Measurements from ENCODE around the gene MTARC1. TPM values are rescaled to one million over a fixed set of nuclear protein-coding genes. Genes with fewer than 3 reads are reported as not detected.
A peak's percentile ranks its signal among the peaks of the same experiment; 100 is the strongest.

MTARC1 gene
- under 1 TPM in 1 of 3 donors, not detected in 2; 0.37 TPM for polyA plus RNA-seq

- DNase-seq, result no peak
- Mint-ChIP-seq H3K27ac (no peak within 1 kb of the TSS), H3K36me3 (no peaks in the 10 kb centered on the region), H3K4me3 (peak within 1 kb of the TSS in 1 of 5 donors; percentile 12), H3K4me1 (no peaks in the 10 kb centered on the region), H3K9me3 (no peaks in the 10 kb centered on the region), H3K27me3 (ENCODE audit: low read depth in 3 of 3) (peaks cover 4 to 13% (median 8%) of the 10 kb centered on the region in 3 donors)
Observed at GRCh38 chr1:220786337-220787068, at the start of gene MTARC1. Gene MTARC1 (plus strand): TSS chr1:220786913. CDS start chr1:220786945, 32 bp downstream.

- Mint-ChIP-seq H3K36me3 (peaks cover 0 to 1% (median 0%) of the 10 kb centered on the region in 3 donors), H3K27me3 (ENCODE audit: low read depth in 3 of 3) (peaks cover 3 to 17% (median 6%) of the 10 kb centered on the region in 3 donors), H3K4me1 (no peaks in the 10 kb centered on the region)
Observed at GRCh38 chr1:220741349-220741748, 45.4 kb upstream of the MTARC1 start.

GRCh38 chr1:220741825-220742224, 44.9 kb upstream of the MTARC1 start:
- no peak for DNase-seq
- H3K4me3 Mint-ChIP-seq, result no peak overlapping the region
- no peaks in the 10 kb centered on the region for H3K9me3 Mint-ChIP-seq
- no peaks in the 10 kb centered on the region for H3K4me1 Mint-ChIP-seq
- peaks cover 0 to 4% (median 0%) of the 10 kb centered on the region in 3 donors for H3K36me3 Mint-ChIP-seq
- H3K27ac Mint-ChIP-seq, result no peak overlapping the region
- peaks cover 3 to 17% (median 4%) of the 10 kb centered on the region in 3 donors for H3K27me3 Mint-ChIP-seq (ENCODE audit: low read depth in 3 of 3)

More at GRCh38 chr1:220741349-220741748, 45.4 kb upstream of the MTARC1 start:
- Mint-ChIP-seq H3K9me3 (no peaks in the 10 kb centered on the region), H3K27ac (no peak overlapping the region), H3K4me3 (no peak overlapping the region)
- DNase-seq, result no peak

- Mint-ChIP-seq H3K9me3 (no peaks in the 10 kb centered on the region), H3K27me3 (ENCODE audit: low read depth in 3 of 3) (peaks cover 6 to 18% (median 6%) of the 10 kb centered on the region in 3 donors), H3K36me3 (peaks cover 0 to 4% (median 0%) of the 10 kb centered on the region in 3 donors), H3K4me1 (peaks cover 0 to 1% of the 10 kb centered on the region in 2 donors), H3K4me3 (no peak overlapping the region), H3K27ac (no peak overlapping the region)
- no peak for DNase-seq
Observed at GRCh38 chr1:220742520-220742919, 44.2 kb upstream of the MTARC1 start.

GRCh38 chr1:220746851-220747250, 39.9 kb upstream of the MTARC1 start:
- Mint-ChIP-seq H3K4me1 (peaks cover 12 to 13% of the 10 kb centered on the region in 2 donors), H3K27ac (no peak overlapping the region), H3K9me3 (no peaks in the 10 kb centered on the region), H3K4me3 (peak overlapping the region in 1 of 5 donors; percentile 2), H3K27me3 (ENCODE audit: low read depth in 3 of 3) (peaks cover 8 to 37% (median 9%) of the 10 kb centered on the region in 3 donors), H3K36me3 (peaks cover 0 to 4% (median 0%) of the 10 kb centered on the region in 3 donors)
- no peak for DNase-seq

- Mint-ChIP-seq H3K9me3 (no peaks in the 10 kb centered on the region), H3K4me1 (peaks cover 12 to 13% of the 10 kb centered on the region in 2 donors), H3K36me3 (peaks cover 0 to 4% (median 0%) of the 10 kb centered on the region in 3 donors), H3K4me3 (peak overlapping the region; percentile 72 to 85 (median 74)), H3K27me3 (ENCODE audit: low read depth in 3 of 3) (peaks cover 8 to 39% (median 13%) of the 10 kb centered on the region in 3 donors), H3K27ac (no peak overlapping the region)
- no peak for DNase-seq
Observed at GRCh38 chr1:220747437-220748088, 39.1 kb upstream of the MTARC1 start.

GRCh38 chr1:220748089-220748934, 38.4 kb upstream of the MTARC1 start, which contains the start of gene MTARC2:
Gene MTARC2 (plus strand): TSS chr1:220748322. CDS start chr1:220748532, 210 bp downstream.
- Mint-ChIP-seq H3K9me3 (no peaks in the 10 kb centered on the region), H3K4me3 (peak within 1 kb of the TSS; percentile 72 to 85 (median 74)), H3K36me3 (peaks cover 0 to 4% (median 0%) of the 10 kb centered on the region in 3 donors), H3K27ac (peak within 1 kb of the TSS in 1 of 6 donors; percentile 41), H3K27me3 (ENCODE audit: low read depth in 3 of 3) (peaks cover 8 to 38% (median 15%) of the 10 kb centered on the region in 3 donors), H3K4me1 (peaks cover 12 to 13% of the 10 kb centered on the region in 2 donors)
- DNase-seq, result peak; percentile 9 to 17 (median 9)

GRCh38 chr1:220748936-220749335, 37.8 kb upstream of the MTARC1 start:
- peaks cover 0 to 4% (median 0%) of the 10 kb centered on the region in 3 donors for H3K36me3 Mint-ChIP-seq
- H3K27me3 Mint-ChIP-seq (ENCODE audit: low read depth in 3 of 3), result peaks cover 8 to 33% (median 14%) of the 10 kb centered on the region in 3 donors
- H3K4me1 Mint-ChIP-seq, result peaks cover 12 to 13% of the 10 kb centered on the region in 2 donors

GRCh38 chr1:220750131-220750515, 36.6 kb upstream of the MTARC1 start:
- peaks cover 12 to 13% of the 10 kb centered on the region in 2 donors for H3K4me1 Mint-ChIP-seq
- peaks cover 0 to 4% (median 0%) of the 10 kb centered on the region in 3 donors for H3K36me3 Mint-ChIP-seq
- H3K9me3 Mint-ChIP-seq, result no peaks in the 10 kb centered on the region
- H3K27me3 Mint-ChIP-seq (ENCODE audit: low read depth in 3 of 3), result peaks cover 6 to 29% (median 12%) of the 10 kb centered on the region in 3 donors
- H3K4me3 Mint-ChIP-seq, result no peak overlapping the region
- DNase-seq, result no peak
- no peak overlapping the region for H3K27ac Mint-ChIP-seq

More at GRCh38 chr1:220748936-220749335, 37.8 kb upstream of the MTARC1 start:
- H3K4me3 Mint-ChIP-seq, result peak overlapping the region; percentile 57 to 83 (median 65)
- peak overlapping the region in 1 of 6 donors; percentile 41 for H3K27ac Mint-ChIP-seq
- no peak for DNase-seq
- no peaks in the 10 kb centered on the region for H3K9me3 Mint-ChIP-seq

GRCh38 chr1:220751111-220751510, 35.6 kb upstream of the MTARC1 start:
- H3K36me3 Mint-ChIP-seq, result peaks cover 0 to 4% (median 0%) of the 10 kb centered on the region in 3 donors
- H3K27me3 Mint-ChIP-seq (ENCODE audit: low read depth in 3 of 3), result peaks cover 7 to 30% (median 12%) of the 10 kb centered on the region in 3 donors
- no peaks in the 10 kb centered on the region for H3K9me3 Mint-ChIP-seq
- DNase-seq, result no peak
- H3K4me1 Mint-ChIP-seq, result peaks cover 12 to 13% of the 10 kb centered on the region in 2 donors
- no peak overlapping the region for H3K27ac Mint-ChIP-seq
- H3K4me3 Mint-ChIP-seq, result no peak overlapping the region

- no peak overlapping the region for H3K27ac Mint-ChIP-seq
- H3K4me3 Mint-ChIP-seq, result no peak overlapping the region
- no peaks in the 10 kb centered on the region for H3K9me3 Mint-ChIP-seq
Observed at GRCh38 chr1:220754212-220754917, 32.3 kb upstream of the MTARC1 start.

GRCh38 chr1:220754918-220755295, 31.8 kb upstream of the MTARC1 start:
- H3K27ac Mint-ChIP-seq, result no peak overlapping the region
- H3K9me3 Mint-ChIP-seq, result no peaks in the 10 kb centered on the region
- peaks cover 2 to 17% (median 6%) of the 10 kb centered on the region in 3 donors for H3K27me3 Mint-ChIP-seq (ENCODE audit: low read depth in 3 of 3)
- no peaks in the 10 kb centered on the region for H3K4me1 Mint-ChIP-seq
- no peaks in the 10 kb centered on the region for H3K36me3 Mint-ChIP-seq
- H3K4me3 Mint-ChIP-seq, result no peak overlapping the region
- no peak for DNase-seq

More at GRCh38 chr1:220754212-220754917, 32.3 kb upstream of the MTARC1 start:
- Mint-ChIP-seq H3K27me3 (ENCODE audit: low read depth in 3 of 3) (peaks cover 2 to 20% (median 6%) of the 10 kb centered on the region in 3 donors), H3K4me1 (no peaks in the 10 kb centered on the region), H3K36me3 (no peaks in the 10 kb centered on the region)
- DNase-seq, result no peak

- H3K4me1 Mint-ChIP-seq, result no peaks in the 10 kb centered on the region
- H3K27me3 Mint-ChIP-seq (ENCODE audit: low read depth in 3 of 3), result peaks cover 2 to 13% (median 6%) of the 10 kb centered on the region in 3 donors
- H3K27ac Mint-ChIP-seq, result no peak overlapping the region
- H3K4me3 Mint-ChIP-seq, result no peak overlapping the region
- no peak for DNase-seq
- H3K9me3 Mint-ChIP-seq, result no peaks in the 10 kb centered on the region
- H3K36me3 Mint-ChIP-seq, result no peaks in the 10 kb centered on the region
Observed at GRCh38 chr1:220755309-220755708, 31.4 kb upstream of the MTARC1 start.
